NCI-H345 treated with DMSO at 0.1 percent for 48 hours (cell line): ENCODE measurements around the gene ZDHHC19.
"Not testable (repeated sequence)": the region's sequence is repeated elsewhere in the genome, so short reads cannot be mapped to it uniquely, and the experiment has no call there.

Experiments
- DNase-seq: peaks from one replicate; lab custom pipeline; 2025; ENCODE audit not compliant: unreplicated experiment; lab: John Stamatoyannopoulos, UW

Gene ZDHHC19

DNA sequence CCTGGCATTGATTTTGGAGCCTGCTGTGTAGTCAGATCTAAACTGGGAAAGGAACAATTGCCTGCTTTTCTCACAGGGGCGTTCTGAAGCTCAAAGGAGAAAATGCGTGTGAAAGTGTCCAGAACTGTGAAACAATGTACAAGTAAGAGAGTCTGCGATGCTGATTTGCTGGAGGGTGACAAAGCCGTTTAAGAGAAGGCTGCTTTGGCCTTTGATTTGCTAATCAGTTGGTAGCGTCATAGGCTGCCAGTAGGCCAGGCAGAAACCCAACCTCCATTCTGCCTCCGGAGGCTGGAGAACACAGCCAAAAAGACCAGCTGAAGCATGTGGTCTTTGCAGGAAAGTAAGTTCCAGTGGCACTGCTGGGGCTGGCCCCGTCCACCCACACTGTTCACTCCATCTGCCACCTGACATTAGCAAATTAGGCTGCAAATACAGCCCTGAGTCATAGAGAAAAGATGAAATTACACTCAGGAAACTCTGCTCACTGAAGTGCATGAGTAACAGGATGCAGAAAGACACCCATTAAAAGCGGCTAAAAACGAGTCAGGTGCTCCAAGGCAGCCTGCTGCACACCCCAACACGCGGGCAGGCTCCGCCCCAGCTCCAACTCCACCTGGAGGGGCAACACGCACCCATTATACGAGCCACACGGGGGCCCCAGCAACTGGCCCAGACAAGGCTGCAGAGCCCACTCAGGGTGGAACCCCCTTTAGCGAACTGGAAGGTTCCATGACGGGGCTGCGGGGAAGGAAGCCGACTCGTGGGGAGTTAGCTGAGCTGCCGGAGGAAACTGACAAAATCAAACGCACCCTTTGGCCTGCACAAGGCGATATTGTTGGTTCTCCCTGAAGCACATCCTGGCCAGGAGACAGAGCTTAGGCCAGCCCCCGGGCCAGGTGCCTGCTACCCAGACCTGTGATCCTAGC is 31.6 kb downstream of the ZDHHC19 start:
- DNase-seq, result no peak

DNA sequence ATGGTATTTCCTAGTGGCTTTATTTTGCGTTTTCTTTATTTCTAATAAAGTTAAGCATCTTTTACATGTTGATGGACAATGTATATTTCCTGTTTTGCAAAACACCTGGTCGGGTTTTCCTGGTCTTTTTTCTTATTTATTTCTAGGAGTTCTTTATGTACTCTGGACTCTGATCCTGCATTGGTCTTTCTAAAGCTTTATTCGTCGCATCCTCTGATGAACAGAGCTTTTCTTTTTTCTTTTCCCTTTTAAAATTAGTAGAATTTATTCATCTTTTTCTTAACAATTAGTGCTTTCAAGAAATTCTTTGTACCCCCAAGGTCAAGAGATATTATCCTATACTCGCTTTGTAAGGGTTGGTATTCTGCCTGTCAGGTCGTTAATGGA is 32.2 kb downstream of the ZDHHC19 start:
- DNase-seq, result no peak

DNA sequence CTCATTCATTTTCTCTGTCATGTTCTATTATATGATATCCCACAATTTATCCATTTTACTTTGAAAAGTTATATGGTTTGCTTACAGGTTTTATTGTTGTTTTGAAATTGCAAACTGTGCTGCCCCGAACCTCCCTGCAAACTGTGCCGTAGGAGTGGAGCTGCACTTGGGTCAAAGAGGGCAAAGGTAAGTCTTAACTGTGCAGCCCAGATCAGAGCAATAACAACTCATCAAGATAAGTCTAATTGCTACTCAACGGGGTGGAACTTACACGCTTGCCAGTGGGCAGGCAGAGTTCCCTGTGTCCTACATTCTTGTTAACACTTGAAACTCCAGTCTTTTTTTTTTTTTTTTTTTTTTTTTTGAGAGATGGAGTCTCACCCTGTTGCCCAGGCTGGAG is 33.2 kb downstream of the ZDHHC19 start:
- no peak for DNase-seq

DNA sequence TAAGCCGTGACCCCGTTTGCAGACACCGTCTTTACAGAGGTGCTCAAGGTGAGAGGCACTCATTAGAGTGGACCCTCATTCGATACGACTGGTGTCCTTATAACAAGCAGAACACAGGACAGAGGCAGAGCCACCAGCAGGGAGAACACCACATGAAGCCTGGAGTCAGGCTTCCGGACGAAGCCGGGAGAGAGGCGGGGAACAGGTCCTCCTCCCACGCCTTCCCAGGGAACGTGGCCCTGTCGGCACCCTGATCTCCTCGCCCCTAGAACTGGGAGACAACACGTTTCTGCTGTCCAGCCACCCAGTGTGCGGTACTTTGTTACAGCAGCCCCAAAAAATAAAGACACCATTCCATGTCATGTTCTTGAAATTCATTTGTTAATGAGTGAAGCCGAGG is 33.6 kb downstream of the ZDHHC19 start:
- DNase-seq, result no peak

DNA sequence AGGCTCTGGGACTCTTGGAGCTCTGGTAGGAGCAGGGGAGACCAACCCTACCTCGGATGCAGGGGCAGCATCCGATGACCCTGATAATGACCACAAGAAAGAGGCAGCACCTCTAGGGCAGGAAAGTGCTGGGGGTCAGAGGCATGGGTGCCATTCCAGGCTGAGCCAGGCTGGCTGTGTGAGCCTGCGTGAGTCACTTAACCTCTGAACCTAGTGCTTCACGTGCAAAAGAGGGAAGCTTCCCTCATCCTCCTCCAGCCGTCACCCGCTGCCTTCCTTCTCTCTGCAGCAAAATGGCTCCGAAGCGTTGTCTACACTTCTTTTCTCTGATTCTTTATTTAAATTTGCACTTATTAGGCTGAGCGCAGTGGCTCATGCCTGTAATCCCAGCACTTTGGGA is 35.5 kb downstream of the ZDHHC19 start:
- DNase-seq, result no peak

DNA sequence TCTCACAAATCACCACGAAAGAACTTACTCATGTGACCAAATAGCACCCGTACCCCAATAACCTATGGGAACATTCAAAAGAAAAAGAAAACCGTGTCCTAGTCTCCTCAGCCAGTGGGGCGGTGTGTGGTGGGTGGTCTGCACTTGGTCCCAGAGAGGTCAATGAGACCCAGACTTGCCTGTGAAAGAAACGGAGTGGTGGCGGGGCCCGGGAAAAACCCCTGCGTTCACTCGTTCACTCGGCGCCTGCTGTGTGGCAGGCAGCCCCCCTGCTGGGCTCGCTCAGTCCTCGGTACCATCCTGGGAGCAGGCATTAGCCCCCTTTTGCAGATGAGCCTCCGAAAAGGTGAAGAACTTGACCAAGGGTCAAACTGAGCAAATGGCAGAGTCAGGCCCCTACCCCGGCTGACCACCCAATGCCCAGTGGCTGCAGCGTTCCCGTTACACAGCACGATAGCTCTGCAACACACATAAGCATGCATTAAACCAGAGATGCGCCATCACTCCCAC is 36.0 kb downstream of the ZDHHC19 start:
- DNase-seq, result no peak

DNA sequence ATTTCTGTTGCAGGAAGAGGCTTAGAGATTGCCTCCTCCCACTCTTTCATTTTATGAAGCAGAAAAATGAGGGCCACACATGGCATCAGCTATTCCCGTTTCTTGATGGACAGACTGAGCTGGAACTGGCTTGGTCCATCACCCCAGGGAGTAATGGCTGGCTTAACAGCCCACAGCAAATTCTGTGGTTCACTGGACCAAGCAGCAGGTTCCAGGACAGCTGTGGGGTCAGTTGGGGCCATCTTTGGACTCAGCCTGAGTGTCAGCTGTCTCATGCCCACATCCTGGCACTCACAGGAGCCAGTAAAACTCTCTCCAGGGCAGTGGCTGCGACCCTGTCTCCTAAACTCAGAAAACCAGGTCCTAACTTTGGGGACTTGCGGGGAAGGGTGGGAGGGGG is 36.5 kb downstream of the ZDHHC19 start:
- no peak for DNase-seq

DNA sequence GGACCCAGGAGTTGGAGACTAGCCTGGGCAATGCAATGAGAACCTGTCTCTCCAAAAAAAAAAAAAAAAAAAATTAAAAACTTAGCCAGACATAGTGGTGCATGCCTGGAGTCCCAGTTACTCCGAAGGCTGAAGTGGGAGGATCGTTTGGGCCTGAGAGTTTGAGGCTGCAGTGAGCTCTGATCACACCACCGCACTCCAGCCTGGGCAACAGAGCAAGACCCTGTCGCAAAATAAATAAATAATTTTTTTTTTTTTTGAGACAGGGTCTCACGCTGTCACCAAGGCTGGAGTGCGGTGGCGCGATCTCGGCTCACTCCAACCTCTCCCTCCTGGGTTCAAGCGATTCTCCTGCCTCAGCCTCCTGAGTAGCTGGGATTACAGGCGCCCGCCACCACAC is 40.9 kb downstream of the ZDHHC19 start:
- DNase-seq, result not testable (repeated sequence)

DNA sequence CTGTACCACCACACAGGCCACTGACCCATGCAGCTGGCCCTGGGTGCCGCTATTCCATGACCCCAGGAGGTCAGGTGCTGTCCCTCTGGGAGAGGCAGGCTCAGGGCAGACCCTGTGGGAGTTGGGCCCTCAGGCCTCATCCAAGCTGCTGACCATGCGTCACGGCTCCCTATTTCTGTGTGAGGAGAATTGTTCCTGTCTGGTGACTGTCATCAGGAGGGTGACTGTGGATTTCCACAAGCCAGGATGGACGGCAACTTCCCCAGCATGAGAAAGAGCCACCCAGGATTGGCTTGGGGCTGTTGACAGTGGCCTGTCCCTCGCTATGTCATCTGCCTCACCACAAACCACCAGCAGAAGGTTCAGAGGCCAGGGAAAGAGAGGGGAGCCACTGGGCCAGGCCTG is 41.4 kb downstream of the ZDHHC19 start:
- no peak for DNase-seq

DNA sequence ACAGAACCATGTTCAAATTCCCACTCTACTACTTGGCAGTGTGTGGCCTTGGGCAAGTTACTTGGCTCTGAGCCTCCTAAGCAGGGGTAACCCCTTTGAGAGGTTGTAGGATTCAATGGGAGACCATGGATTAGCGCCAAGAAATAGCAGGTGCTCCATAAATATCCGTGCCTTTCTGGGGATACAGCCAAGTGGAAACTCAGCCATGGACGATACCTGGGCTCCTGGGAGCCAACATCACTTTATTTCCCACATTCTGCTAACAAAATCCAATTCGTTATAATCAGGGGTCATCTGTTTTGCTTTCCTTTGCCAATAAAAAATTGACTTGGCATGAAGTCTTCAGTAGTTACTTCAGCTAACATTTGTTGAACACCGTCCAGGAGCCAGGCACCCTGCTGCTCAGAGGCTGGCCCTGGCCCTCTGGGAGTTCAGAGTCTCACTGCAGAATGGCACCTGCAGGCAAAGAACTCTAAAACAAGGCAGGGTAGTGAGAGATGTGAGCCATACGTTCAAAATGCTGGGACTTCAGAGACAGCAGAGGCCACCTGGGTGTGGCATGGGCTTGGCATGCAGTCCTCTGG is 42.3 kb downstream of the ZDHHC19 start:
- peak; percentile 96 for DNase-seq

DNA sequence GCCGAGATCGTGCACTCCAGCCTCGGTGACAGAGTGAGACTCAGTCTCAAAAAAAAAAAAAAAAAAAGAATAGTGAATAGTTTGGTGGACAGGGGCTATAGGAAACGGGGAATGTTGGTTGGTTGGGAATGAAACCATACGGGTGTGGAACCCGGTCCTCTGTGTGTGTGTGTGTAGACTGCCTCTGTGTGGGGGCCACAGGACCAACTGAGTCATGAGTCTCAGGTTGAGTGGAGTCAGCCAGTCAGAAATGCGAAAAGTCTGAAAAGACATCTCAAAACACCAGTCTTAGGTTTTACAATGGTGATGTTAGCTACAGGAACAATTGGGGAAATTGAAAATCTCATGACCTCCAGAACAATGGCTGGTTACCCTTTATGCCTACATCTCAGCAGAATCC is 44.5 kb downstream of the ZDHHC19 start:
- no peak for DNase-seq

DNA sequence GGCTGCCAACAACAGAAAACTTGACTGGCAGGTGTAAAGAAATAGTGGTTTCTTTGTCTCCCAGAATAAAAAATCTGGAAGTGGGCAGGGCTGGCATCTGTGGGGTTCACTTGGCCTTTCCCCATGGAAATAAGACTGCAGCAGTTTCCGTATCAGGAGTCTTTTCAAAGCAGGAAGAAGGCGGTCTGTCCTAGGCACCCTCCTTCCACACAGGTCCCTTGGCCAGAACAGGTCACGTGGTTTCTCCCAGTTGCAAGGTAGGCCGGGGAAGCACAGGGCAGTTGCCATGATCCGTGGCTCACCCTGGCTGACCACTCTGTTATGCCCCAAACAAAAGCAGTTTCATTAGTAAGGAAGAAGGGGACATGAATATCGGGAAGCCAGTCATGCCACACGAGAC is 45.4 kb downstream of the ZDHHC19 start:
- no peak for DNase-seq

DNA sequence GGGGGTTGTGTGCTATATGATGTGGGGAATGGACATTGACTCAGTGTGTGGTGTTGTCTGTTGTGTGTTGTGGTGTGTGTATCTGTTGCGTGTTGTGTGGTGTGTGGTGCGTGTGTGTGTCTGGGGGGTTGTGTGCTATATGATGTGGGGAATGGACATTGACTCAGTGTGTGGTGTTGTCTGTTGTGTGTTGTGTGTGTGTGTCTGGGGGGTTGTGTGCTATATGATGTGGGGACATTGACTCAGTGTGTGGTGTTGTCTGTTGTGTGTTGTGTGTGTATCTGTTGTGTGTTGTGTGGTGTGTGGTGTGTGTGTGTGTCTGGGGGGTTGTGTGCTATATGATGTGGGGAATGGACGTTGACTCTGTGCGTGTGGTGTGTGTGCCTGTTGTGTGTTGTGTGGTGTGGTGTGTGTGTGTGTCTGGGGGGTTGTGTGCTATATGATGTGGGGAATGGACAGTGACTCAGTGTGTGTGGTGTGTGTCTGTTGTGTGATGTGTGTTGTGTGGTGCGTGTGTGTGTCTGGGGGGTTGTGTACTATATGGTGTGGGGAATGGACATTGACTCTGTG is 46.1 kb downstream of the ZDHHC19 start:
- not testable (repeated sequence) for DNase-seq

DNA sequence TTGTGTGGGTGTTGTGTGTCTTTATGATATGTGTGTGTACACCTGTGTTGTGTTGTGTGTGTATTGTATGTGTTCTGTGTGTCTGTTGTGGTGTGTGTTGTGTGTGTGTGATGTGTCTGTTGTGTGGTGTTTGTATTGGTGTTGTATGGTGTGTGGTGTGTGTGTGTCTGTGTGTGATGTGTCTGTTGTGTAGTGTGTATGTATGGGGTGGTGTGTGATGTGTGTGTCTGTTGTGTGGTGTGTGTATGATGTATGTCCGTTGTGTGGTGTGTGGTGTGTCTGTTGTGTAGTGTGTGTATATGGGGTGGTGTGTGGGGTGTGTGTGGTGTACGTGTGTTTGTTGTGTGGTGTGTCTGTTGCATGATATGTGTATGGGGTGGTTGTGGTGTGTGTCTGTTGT is 46.6 kb downstream of the ZDHHC19 start:
- no peak for DNase-seq

DNA sequence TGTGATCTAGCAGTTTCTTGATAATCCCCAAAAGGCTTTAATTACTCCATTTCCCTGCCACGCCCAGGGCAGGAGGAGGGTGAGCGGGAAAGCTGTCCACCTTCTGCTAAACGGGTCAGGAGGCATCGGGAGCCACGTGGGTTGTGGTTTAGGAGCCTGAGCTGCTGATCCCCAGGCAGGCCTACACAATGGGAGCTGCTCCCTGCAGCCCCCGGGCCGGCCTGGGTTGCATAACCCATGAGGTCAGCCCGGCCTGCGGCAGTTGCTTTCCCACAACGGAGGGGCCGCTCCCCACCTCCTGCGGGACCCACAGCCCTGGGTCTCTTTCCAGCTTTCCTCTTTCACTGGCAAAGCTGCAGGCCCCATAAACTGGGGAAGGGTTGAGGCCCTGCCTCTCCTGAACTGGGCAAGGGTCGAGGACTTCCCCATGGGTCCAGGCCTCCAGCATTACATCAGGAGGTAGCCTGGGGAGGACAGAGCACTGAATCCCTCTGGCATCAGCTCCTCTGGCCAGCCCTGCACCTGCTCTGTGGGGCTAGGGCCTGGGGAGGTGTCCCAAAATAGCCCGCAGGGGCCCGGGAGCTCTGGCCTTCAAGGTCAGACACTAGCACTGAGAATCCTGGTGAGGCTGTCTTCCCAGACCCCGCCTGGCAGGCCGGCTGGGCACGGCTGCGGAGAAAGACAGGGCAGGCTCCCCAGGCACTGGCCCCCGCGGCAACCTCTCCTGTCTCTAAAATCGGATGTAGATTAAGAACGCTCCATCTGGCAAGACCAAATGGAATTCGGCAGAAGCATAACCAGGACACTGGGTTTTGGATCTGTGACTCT is 47.3 kb downstream of the ZDHHC19 start:
- DNase-seq, result no peak

DNA sequence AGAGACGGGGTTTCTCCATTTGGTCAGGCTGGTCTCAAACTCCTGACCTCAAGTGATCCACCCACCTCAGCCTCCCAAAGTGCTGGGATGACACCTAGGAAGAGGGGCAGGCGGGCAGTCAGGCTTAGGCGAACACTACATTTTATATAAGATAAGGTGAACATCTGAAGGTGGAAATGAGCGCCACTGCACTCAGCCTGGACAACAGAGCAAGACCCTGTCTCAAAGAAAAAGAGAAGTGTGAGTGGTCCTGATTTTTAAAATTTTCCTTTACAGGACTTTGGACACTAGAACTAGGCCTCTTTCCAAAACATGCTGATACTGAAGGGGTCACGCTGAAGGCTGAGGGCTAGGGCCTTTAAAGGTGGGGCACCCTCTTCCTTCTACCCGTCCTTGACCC is 48.0 kb downstream of the ZDHHC19 start:
- no peak for DNase-seq

DNA sequence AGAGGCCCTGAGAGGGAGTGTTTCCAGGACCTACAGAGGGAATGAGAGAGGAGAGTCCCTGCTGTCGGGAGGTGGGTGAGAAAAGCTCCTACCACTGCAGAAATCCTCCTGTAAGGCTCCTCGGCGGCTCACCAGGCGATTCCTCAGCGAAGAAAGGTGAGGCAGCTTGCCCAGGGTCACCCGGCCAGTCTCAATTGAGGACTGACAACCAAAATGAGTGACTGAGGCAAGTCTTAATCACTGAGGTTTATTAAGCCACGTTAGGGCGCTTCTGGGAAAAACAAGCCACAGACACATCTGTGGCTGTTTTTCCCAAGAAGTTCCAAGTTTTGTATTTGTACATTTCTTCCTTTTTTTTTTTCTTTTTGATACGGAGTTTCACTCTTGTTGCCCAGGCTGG is 48.5 kb downstream of the ZDHHC19 start:
- no peak for DNase-seq

DNA sequence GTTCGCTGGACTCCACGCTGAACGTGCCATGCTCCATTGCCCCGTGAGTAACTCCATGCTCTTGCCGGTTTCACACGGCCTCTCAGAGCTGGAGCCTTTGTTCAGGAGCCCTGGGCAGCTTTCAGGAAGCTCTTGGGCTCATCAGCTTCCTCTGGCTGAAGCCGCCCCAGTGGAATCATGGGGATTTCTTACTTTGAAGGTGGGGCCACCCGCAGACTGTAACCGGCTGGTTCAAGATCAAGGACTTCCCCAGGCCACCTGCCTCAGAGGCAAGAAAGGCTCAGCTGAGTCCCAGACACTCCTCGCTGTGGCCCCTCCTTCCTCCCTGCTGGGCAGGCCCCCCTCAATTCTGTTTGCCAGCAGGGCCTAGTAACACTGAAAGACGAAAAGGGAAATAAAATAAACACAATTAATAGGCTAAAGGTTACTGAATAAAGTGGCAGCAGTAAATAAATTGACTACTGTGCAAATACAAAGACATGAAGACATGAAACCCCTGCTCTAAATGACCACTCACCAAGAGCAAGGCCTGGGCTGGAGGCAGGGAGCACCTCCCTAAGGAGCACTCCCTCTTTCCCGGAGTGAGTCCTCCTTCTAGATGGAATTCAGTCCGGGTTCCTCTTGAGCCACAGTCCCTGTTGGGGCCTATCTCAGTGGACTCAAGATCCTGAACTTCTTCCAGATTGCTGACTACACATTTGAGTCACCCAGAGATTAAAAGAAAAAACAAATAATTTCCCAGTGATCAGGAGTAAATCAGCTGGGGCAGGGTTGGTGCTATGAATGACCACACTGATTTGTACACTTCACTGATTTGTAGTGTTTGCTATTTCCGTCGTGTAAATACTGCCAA is 51.0 kb downstream of the ZDHHC19 start:
- no peak for DNase-seq

DNA sequence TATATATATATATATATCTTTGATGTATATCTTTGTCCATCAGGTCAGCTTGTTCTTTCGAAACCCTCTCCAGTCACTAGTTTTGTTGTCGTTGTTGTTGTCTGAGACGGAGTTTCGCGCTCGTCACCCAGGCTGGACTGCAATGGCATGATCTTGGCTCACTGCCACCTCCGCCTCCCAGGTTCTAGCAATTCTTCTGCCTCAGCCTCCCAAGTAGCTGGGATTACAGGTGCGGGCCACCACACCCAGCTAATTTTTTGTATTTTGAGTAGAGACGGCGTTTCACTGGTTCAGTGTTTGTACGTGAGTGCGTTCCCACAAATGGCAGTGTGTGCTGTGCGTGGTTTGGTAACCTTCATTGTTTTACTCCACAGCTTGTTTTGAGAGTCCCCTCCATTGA is 51.7 kb downstream of the ZDHHC19 start:
- DNase-seq, result no peak

DNA sequence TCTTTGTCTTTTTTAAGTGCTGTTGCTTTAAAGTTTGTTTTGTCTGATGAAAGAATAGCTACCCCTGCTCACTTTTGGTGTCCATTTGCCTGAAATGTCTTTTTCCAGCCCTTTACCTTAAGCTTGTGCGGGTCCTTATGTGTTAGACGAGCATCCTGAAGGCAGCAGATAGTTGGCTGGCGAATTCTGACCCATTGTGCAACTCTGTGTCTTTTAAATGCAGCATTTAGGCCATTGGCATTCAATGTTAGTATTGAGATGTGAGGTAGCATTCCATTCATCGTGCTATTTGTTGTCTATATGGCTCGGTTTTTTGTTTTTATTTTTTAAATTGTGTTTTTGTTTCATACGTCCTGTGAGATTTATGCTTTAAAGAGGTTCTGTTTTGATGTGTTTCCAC is 55.0 kb downstream of the ZDHHC19 start:
- DNase-seq, result no peak
